Erythroblast (primary cell): Measurements from ENCODE around the gene ZNF668.

Experiments
- GATA1 ChIP-seq: IDR thresholded peaks from 2 replicates; pipeline ENCODE4 v1.6.1; 2011; ENCODE audit warnings: low read depth, mild to moderate bottlenecking, control low read depth, low read length, moderate library complexity
- POLR2A ChIP-seq: IDR thresholded peaks from 2 replicates; pipeline ENCODE4 v1.6.1; 2011; ENCODE audit warnings: mild to moderate bottlenecking, low read length

GRCh38 chr16:31092330-31092729, 18.3 kb upstream of the ZNF668 start:
- TF ChIP-seq POLR2A (no peak), GATA1 (no peak)
